ENCODE results near the gene C1orf167. TPM values are rescaled to one million over a fixed set of nuclear protein-coding genes. Genes with fewer than 3 reads are reported as not detected.

The C1orf167 gene
- total and polyA plus RNA-seq, 2 of the 13 experiments (the other 11 are each of a cell fraction or from before 2014, with no cell fraction given), result not detected

DNA sequence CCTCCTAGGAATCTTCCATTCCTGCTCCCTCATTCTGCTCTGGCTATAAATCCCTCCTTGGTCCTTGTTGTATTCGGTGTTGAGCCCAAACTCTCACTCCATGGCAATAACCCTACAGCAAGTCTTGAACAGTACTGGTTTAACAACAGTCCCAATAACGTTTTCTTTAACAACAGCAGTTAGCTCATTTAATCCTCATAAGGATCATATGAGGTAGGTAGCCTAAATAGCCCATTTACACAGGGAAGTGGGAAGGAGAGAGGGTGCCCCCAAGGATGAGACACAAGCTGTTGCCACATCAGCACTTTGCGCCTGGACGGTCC is 26.5 kb upstream of the C1orf167 start (continued):
- TF ChIP-seq ZNF441 (CRISPR knock-in tag; IDR thresholded peaks at IDR 0.05; ENCODE audit: borderline replicate concordance), result no peak
- TF ChIP-seq SETDB1 (CRISPR knock-in tag; IDR thresholded peaks at IDR 0.05; ENCODE audit: borderline replicate concordance), result no peak
- no peak for TF ChIP-seq NFE2 (CRISPR knock-in tag; IDR thresholded peaks at IDR 0.05)
- peak; percentile 27; the same call in 1 of the 2 replicates for TF ChIP-seq CEBPB (IDR thresholded peaks at IDR 0.05; ENCODE audit: borderline replicate concordance, low read depth, low read length)
- TF ChIP-seq, protein P1, sequence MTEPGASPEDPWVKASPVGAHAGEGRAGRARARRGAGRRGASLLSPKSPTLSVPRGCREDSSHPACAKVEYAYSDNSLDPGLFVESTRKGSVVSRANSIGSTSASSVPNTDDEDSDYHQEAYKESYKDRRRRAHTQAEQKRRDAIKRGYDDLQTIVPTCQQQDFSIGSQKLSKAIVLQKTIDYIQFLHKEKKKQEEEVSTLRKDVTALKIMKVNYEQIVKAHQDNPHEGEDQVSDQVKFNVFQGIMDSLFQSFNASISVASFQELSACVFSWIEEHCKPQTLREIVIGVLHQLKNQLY (CRISPR knock-in tag; IDR thresholded peaks at IDR 0.05), result no peak

DNA sequence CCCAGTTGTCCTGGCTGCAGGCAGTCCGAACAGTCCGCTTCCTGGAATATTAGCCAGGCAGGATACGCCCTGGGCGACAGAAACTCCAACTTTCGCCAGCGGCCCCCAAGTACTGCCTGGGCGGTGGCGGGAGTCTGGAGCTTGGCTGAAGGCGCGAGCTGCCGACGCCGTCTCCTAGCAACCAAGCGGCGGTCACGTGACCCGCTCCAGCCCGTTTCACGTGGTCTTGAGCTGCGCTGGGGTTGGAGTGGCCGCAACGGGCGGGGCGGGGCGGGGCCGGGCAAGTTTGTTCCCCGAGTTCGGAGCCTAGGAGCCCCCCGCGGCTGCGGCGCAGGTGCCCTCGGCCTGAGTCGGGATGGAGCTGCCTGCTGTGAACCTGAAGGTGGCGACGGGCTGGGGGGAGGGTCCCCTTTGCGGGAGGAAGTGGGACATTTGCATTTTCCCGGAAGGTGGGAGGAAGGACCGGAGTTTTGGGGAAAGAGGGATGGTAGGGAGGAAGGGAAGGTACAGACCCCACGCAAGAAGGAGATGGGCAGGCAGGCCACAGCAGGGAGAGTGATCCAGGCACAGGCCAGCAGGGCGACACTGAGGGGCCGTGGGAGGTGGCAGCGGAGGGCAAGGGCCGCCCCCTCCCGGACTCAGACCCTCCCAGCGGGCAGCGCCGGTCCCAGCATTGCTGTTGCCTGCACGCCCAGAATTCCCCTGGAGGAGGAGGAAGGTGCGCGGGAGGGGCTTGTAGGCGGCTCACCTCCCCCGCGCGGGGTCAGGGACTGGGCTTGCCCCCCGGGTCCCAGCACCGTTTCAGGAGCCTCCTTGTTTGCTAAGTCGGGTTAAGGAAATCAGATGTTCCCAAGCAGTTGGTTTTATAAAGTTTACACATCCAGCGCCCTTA is 25.9 kb upstream of the C1orf167 start, which contains the start of gene AGTRAP:
AGTRAP (plus strand) TSS at position 283 of the 892 bp plus-strand sequence; CDS start at position 356, 73 bp downstream.
- DNase-seq (ENCODE audit: low spot score) (peak; percentile 82), FAIRE-seq (no peak), ATAC-seq (peak; percentile 89)
- peak within 1 kb of the TSS; percentile 86 to 99 (median 98) for H3K4me3 ChIP-seq (replicated peaks in 1 of 3; ENCODE audit: insufficient read depth in 1 of 3, low read depth in 2 of 3, low read length in 3 of 3)
- no peaks in the 10 kb centered on the region for H3K9me3 ChIP-seq (ENCODE audit: low read length)
- H3K36me3 ChIP-seq (replicated peaks in 1 of 2; ENCODE audit: control insufficient read depth in 1 of 2, insufficient read depth in 2 of 2, low read length in 2 of 2), result no peaks in the 10 kb centered on the region
- H3K79me2 ChIP-seq (ENCODE audit: insufficient read depth, low read length), result no peaks in the 10 kb centered on the region
- H3K27me3 ChIP-seq (ENCODE audit: control insufficient read depth in 1 of 2, insufficient read depth in 2 of 2, low read length in 2 of 2), result peaks cover 0 to 3% of the 10 kb centered on the region in 2 experiments; a peak in 2 of 5 replicates
- H3K4me1 ChIP-seq (ENCODE audit: insufficient read depth, low read length), result peaks cover 51% of the 10 kb centered on the region
- H3K4me2 ChIP-seq (ENCODE audit: low read depth, low read length), result peak within 1 kb of the TSS; percentile 88
- intact Hi-C loops (cut with micrococcal nuclease; ENCODE audit: unreplicated experiment) (no loop called here), in situ Hi-C loops (cut with HindIII; ENCODE audit: extremely low pct_ligation_motif_present, low pct_unique_long_range_greater_than_20kb) (no loop called here)
- POLR2A ChIA-PET, result interaction anchor here (0.6 to 3.5 kb wide), 16 partner anchors 9 to 473 kb away, joined by 3 to 17 read pairs (median 4); partner anchors contain the start of genes CLCN6, FBXO2, FBXO44 and FBXO6
- no peaks in the 10 kb centered on the region for H4K20me1 ChIP-seq (ENCODE audit: insufficient read depth, low read length)
- CTCF ChIA-PET (ENCODE audit: low intra/inter-chr PET ratio, low total read pairs), result no interaction called here
- H3K9ac ChIP-seq (ENCODE audit: insufficient read depth, low read depth, low read length), result peak within 1 kb of the TSS; percentile 75
- peak within 1 kb of the TSS; percentile 71 for H3K27ac ChIP-seq (ENCODE audit: extremely low read length, insufficient read depth, low read length)
- H2AFZ ChIP-seq (ENCODE audit: low read length), result no peak within 1 kb of the TSS
- no TSS peak for BruUV-seq (replicated peaks)
- 0% methylated on average over 16 of the region's 59 CpGs for WGBS (ENCODE audit: low lambda C conversion rate)
- TF ChIP-seq, protein P2, sequence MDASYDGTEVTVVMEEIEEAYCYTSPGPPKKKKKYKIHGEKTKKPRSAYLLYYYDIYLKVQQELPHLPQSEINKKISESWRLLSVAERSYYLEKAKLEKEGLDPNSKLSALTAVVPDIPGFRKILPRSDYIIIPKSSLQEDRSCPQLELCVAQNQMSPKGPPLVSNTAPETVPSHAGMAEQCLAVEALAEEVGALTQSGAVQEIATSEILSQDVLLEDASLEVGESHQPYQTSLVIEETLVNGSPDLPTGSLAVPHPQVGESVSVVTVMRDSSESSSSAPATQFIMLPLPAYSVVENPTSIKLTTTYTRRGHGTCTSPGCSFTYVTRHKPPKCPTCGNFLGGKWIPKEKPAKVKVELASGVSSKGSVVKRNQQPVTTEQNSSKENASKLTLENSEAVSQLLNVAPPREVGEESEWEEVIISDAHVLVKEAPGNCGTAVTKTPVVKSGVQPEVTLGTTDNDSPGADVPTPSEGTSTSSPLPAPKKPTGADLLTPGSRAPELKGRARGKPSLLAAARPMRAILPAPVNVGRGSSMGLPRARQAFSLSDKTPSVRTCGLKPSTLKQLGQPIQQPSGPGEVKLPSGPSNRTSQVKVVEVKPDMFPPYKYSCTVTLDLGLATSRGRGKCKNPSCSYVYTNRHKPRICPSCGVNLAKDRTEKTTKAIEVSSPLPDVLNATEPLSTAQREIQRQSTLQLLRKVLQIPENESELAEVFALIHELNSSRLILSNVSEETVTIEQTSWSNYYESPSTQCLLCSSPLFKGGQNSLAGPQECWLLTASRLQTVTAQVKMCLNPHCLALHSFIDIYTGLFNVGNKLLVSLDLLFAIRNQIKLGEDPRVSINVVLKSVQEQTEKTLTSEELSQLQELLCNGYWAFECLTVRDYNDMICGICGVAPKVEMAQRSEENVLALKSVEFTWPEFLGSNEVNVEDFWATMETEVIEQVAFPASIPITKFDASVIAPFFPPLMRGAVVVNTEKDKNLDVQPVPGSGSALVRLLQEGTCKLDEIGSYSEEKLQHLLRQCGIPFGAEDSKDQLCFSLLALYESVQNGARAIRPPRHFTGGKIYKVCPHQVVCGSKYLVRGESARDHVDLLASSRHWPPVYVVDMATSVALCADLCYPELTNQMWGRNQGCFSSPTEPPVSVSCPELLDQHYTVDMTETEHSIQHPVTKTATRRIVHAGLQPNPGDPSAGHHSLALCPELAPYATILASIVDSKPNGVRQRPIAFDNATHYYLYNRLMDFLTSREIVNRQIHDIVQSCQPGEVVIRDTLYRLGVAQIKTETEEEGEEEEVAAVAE (CRISPR knock-in tag; IDR thresholded peaks at IDR 0.05; ENCODE audit: borderline replicate concordance), result no peak
- no peak for TF ChIP-seq HNRNPK (IDR thresholded peaks at IDR 0.05; ENCODE audit: low read depth, low read length, poor library complexity, severe bottlenecking)
- TF ChIP-seq HDAC6 (IDR thresholded peaks at IDR 0.05; ENCODE audit: low read depth, low read length), result no peak
- 0 out of 2 replicates have a peak, but pooled peaks have one; percentile 24 for TF ChIP-seq ZBTB38 (CRISPR knock-in tag; IDR thresholded peaks at IDR 0.05)
- no peak for TF ChIP-seq AGO2 (optimal IDR thresholded peaks at IDR 0.05; ENCODE audit: low read depth, low read length)
- TF ChIP-seq JUN (CRISPR knock-in tag; IDR thresholded peaks at IDR 0.05), result 0 out of 2 replicates have a peak, but pooled peaks have one; percentile 57
- TF ChIP-seq MXI1 (IDR thresholded peaks at IDR 0.05; ENCODE audit: borderline replicate concordance, low read depth, low read length), result peak; percentile 96; the same call in 2 of the 3 replicates
- TF ChIP-seq, protein P3, sequence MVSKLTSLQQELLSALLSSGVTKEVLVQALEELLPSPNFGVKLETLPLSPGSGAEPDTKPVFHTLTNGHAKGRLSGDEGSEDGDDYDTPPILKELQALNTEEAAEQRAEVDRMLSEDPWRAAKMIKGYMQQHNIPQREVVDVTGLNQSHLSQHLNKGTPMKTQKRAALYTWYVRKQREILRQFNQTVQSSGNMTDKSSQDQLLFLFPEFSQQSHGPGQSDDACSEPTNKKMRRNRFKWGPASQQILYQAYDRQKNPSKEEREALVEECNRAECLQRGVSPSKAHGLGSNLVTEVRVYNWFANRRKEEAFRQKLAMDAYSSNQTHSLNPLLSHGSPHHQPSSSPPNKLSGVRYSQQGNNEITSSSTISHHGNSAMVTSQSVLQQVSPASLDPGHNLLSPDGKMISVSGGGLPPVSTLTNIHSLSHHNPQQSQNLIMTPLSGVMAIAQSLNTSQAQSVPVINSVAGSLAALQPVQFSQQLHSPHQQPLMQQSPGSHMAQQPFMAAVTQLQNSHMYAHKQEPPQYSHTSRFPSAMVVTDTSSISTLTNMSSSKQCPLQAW (CRISPR knock-in tag; IDR thresholded peaks at IDR 0.05), result peak; percentile 62; the same call in 1 of the 2 replicates
- TF ChIP-seq GABPA (IDR thresholded peaks at IDR 0.05; ENCODE audit: low read depth, low read length), result no peak
- no peak for TF ChIP-seq GABPA (CRISPR knock-in tag; IDR thresholded peaks at IDR 0.05; ENCODE audit: low read depth)

Measured in HepG2 (cell line).